HG02981 (cell line): ENCODE measurements around the gene SELENOS.

Experiments
- ATAC-seq: cut with Tn5 transposase; IDR thresholded peaks from one replicate; pipeline ENCODE4 v1.9.1; 2021; ENCODE audit warnings: mild to moderate bottlenecking, moderate library complexity; ENCODE audit not compliant: unreplicated experiment

SELENOS gene

DNA sequence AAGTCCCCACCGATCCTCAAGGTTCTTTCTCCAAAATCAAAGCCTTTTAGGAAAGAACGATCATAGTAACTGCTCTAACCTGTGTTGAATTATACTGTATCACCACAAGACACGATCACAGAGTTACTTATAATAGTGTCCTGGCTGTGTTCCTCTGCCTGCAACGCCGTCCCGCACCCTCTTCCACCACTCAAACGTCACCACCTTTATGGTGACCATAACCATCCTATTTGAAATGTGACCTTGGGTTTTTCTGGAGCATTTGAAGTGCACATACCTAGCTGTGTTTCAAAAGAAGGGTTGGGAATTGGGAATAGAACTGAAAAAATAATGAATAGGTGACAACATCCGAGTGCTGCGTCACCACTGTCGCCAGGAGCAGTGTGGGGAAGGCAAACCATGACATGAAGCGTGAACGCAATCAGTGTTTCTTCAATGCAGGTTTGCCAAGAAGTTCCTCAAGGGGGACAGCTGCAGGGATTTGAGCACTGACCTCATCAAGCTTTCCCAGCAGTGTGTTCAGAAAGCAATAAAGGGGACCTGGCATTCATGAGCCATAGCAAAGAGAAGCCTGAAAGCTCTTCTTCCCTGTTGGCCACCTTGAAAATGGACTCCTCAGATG is 769 bp upstream of the SELENOS start:
- ATAC-seq: no peak

DNA sequence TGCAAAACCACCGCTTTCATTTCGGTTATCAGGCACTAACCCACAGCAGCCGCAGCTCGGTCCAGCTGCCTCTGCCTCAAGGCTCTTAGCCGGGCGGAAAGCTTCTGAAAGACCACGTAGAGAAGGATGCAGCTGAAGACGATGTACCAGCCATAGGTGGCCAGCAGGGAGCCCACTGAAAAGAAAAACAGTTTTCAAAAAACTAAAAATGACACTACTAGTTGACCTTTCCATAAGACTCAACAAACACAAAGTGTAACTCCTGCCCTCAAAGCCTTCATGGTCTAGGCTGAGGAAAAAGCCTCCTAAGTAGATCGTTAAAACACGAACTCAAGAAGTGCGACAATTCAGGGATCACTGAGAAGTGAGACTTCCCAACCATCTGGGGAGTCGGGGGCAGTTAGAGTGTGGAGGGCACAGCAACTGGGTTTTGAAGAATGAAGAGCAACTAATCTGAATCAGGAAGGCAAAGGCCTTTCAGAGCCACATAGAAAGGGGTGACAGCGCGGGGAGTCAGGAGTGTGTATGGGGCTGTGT is 716 bp downstream of the SELENOS start:
- peak; percentile 38 for ATAC-seq

DNA sequence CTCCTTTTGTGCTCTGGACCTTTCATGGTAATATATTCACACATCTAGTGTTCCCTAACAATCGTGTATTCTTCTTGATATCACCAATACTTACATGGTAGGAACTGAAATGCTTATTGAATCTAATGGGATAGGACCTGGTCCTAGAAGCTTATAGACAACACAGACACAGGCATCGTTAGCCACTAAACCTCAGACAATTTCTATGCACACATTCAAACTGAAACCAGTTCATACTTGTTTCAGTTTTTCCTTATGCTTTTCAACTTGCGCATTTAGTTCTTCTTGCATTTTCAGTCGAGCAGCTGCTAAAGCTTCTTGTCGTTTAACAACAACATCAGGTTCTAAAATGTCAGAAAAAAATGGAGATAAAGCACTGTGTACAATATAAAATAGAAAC is 2.3 kb downstream of the SELENOS start:
- ATAC-seq: peak; percentile 21

DNA sequence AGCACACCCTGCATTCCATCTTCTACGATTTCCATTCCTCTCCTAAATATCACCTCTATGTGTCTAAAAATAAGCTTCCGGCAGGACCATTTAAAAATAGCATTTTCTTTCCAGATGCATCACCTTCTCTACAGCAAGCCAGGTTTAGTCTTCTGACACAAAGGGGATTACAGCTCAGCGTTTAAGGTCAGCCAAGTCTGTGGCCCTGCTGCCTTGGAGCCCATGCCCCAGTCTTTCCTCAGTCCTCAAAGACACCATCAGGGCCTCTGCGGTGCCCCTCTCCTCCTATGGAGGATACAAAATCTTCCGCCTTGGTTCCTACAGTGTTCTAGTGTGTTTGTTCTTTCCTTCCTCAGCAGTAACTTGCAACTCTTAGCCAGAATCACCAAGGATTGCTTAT is 3.8 kb downstream of the SELENOS start:
- no peak for ATAC-seq

DNA sequence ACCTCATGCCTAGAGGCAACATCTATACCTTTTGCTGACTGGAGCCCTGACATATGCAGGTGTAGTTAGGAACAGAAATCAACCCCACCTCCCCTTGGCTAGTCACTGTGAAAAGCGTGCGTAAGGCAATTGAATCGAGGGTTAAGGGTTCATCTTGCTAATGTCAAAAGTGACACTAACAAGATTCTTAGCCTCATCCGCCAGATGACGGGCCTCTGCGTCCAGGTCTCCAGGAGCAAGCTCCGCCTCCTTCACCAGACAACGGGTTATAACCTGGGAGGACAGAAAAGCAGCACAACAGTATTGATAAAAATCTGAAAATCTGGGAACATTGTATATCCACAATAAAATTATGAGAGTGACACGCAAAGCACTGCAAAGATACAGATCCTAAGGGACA is 4.7 kb downstream of the SELENOS start:
- no peak for ATAC-seq

DNA sequence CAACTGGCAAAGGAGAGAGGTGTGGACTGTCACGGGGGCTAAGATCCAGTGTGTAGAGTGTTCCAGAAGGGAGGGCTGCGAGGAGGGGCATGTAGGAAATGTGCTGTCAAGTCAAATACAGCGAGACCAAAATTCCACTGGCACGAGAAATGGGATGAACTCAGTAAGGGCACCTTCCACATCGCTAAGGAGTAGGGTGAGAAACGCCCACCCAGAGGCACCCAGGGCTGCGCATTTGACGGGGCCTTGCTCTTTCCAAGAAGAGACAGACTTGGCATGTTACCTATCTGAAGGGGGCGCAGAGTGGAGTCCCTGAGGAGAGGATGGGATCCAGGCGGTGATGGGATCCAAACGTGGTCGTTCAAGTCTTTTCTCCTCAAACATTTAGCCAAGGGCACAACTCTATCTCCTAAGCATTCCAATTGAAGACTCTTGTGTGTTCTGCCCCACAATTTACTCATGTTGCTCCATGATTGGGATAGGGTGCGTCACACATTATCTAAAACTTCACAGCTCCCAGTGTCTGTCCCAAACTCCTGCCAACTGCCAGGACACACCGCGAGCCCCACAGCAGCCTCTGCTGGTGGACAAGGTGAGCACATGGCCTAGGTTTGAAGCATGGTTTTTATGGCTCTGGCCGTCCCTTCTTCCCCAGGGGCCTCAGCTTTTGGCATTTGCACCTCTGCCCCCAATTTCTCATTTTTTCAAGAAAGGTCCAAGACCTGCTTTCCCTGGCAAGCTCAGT is 7.6 kb downstream of the SELENOS start:
- ATAC-seq: no peak

DNA sequence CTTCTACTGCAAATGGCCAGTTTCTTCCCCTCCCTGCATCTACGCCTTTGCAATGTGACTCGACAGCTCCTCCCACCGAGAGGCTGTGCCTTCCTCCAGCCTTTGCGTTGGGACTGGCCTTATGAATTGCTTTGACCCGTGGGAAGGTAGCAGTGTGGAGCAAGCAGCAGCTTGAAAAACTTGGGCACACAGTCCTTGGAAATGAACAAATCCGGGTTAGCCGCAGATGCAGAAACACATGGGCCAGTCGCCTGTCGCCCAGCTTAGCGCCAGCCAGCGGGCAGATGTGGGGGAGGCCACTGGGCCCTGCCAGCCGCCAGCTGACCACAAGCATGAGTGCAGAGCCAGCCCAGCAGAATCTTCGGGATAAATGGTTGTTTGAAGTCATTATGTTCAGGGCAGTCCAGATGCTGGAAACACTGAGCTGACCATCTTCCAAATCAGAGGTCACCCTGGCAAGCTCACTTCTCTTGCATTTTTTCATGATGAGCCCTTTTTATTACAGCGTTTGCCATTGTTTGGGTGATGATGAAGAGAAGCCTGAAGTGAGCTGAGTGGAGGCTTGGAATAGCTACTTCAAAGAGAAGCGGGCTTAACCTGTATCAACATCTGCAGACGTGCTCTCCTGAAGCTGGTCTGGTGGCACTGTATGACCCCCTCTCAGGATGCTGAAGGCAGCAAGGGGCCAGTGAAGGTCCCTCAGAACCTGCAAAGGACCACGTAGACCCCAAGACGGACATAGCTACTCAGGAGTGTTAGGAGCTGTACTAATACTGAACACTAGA is 9.8 kb downstream of the SELENOS start:
- no peak for ATAC-seq

DNA sequence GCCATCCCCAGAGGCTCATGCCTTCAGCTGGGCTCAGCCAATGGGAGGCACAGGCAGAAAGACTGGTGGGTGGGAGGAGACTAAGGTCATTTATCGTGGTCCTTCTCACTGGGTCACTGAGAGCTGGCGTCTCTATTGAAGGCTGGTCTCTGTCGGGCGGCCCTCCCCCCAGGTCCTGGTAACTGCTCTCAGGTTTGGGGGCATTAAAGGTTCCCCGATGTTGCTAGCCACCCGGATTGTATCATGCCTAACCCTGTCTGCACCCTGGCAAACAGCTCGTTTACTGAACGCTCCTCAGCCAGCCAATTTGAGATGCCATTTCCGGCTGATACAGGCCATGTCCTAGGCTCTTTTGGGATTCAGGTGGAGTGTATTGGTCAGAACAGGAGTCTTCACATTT is 10.5 kb downstream of the SELENOS start:
- ATAC-seq: no peak

DNA sequence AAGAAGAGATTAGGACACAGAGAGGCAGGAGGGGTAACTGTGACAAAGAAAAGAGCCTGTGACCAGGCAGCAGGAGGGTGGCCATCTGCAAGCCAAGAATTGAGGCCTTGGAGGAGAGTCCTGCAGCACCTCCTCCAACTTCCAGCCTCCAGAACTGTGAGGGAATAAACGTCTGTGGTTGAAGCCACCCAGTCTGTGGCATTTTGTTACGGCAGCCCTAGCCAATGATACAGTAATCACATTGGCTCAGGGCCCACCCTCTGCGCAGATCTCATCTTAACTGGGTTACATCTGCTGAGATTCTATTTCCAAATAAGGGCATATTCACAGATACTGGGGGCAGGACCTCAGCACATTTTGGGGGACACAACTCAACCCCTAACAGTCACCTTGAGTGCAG is 11.3 kb downstream of the SELENOS start:
- no peak for ATAC-seq

DNA sequence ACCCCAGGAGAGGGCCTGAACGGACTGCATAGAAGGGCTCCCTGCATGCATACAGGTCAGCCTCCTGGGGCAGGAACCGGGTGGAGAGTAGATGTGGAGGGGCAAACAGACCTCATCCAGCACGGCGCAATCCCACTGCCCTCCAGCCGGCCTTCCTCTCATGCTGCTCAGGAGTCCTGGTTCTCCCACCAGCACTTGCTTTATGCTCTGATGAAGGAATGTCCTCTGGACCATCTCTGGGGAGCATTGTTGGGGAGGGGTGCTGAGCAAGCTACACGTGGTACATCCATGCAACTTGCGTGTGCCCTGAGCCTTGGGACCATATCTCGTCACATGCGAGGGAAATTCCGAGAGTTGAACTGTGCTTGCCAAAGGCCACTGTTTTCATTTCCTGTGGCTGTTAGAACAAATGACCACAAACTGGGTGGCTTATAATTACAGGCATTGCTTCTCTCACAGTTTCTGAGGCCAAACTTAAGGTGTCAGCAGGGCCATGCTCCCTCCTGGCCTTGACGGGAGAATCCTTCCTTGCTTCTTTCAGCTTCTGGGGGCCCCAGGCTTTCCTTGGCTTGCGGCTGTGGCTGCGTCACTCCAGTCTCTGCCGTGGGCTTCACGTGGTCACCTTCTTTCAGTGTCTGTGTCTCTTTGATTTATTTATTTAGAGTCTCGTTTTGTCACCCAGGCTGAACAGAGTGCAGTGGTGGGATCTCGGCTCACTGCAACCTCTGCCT is 12.2 kb downstream of the SELENOS start:
- ATAC-seq: no peak

DNA sequence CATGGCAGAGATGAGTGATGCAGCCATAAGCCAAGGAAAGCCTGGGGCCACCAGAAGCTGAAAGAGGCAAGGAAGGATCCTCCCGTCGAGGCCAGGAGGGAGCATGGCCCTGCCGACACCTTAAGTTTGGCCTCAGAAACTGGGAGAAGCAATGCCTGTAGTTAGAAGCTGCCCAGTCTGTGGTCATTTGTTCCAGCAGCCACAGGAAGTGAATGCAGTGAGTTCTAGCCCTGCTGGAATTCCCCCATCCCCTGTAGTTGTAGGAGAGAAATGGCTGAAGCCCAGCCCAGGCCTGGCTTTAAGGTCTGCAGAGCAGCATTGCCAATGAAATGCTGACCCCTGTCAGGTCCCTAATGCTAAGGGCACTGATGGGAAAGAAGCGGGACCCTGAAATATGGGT is 13.3 kb downstream of the SELENOS start:
- no peak for ATAC-seq

DNA sequence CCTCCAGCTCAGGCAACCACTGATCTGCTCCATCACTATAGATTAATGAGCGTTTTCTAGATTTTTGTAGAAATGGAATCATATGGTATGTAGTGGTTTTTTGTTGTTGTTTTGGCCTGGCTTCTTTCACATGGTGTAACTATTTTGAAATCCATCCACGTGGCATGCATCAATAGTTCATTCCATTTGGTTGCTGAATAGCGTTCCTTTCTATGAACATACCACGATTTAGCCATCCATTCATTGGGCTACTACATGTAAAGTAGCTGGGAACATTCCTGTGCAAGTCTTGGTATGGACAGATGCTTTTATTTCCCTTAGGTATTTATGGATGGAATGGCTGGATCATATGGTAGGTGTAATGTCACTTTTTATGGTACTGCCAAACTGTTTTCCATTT is 14.7 kb downstream of the SELENOS start:
- no peak for ATAC-seq

DNA sequence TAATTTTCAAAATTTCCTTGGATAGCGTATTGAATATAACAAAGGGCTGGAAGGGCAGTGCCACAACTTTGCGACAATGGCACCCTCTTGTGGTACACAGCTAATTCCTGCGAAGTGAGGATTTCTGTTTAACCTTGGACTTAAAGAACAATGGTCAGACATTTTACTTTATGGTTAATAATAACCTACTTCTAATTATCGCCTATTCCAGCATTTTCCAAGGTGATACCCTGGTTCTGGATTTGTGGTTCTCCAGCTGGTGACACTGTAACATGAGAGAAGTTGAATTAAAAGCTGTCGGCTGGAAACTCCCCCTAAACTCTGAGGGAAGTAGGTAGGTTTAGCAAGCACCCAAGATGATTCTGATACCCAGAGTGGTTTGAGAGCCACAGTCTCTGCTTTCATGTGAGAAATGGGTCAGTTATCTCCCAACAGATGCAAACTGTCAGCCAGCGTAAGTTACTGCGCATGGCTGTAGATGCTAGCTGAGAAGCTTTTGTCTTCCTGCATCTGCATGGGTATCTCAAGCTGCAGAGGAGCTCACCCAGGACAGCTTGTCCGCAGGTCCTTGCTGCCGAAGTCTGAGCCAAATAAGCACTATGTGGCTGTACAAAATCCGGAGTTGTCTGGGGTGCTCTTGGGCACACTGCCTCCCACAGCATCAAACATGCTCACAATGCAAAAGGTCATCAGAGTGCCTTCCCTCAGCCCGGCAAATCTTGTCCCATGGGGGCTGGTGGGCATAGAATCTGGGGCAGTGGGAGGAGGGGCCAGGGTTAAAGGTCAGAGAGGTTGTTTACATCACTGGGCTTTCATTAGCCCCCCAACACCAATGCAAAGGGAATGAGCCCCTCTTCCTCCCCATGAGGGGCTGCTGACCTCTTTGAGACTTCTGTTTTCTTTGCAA is 18.8 kb downstream of the SELENOS start:
- ATAC-seq: no peak

DNA sequence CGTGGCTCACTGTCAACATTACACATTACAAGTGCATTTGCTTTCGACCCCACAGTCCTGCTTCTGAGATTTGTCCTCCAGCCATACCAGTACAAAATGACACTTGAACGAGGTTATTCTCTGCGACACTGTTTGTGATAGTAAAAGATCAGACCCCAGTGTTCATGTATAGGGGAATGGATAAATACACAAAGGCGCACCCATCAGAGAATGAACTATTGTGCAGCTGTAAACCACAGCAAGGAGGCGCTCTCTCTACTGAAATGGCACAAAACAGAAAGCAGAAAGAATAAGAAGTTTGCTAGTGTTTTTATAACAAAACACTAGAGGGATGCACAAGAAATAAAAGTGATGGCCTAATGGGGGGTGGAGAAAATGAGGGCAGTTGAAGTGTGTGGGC is 20.5 kb downstream of the SELENOS start:
- ATAC-seq: no peak

DNA sequence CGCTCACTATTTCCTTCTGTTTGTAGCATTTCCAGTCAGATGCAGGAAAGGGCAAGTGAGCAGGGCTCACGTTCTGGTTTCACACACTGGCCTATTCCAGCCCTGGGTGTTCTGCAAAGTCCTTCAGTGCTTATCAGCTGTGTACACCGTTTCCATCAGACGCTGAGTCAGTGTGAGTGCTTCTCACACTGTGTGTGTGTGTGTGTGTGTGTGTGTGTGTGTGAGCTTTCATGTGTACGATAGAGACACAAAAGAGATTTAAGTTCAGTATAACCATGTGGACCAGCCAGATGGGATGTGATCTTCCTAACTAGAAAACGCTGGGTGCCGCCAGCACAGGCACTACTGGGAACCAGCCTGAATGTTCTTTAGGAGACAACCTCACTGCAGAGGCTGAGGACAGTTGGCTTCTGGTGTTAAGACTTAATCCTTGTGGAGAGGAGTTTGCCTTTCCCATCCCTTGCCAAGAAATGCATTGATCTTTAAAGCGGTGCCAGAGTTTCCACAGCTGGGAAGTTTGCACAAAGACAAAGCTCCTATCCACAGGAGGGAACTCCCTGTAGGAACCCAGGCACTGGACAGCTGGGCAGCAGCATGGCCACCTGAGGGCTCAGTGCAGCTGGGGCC is 21.6 kb downstream of the SELENOS start:
- ATAC-seq: no peak

DNA sequence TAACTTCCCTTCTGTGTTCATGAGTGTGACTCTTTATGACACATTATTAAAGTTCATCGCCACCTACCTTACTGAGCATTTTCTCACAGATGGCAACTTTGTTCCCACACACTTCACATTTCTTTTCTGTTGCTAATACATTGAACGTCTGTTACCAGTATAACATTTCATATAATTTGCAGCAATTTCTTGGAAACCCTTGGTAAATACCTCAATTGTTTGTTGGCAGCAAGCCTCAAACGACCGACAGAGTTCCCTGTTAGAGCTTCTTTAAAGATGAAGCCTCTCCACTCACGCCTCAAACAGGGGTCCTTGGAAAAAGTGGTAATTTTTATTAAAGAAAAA is 22.3 kb downstream of the SELENOS start:
- ATAC-seq: no peak

DNA sequence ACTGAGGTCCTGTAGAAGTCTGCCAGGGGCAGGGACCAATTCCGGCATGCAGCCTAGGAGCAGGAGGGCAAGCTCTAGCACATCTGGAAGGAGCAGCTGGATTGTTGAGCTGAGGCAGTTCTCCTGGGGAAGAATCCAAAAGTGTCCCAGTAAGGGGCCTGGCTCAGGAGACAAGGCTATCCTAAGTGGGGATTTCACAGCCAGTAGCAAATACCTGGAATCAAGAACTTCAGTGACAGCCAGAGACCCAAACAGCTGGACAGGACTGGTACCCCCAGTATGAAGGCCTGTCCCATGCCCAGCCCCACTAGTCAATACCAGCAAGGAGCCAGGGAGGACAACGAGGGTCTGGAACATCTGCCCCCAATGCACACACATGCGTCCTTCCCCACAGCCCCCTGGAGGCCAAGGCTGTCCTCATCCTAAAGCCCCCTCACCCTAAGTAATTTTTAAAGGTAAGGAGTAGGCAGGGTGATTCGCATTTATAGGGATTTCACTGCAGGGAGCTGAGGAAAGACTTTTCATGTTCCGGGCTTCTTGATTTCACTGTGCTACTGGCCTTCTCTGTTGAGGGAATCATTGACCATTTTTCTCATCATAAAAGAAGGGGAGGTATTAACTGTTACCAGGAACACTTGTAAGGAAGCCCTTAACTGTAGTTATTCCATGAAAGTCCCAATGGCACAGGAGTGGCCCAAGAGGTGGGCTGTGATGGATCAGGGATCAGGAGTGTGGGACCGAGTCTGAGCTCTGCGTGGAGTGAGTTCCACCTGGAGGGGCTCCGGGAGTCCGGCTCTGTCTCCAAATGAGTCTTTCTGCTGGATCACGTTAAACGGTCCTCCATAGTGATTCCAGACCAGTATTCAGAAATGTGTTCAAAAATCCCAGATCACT is 22.9 kb downstream of the SELENOS start:
- no peak for ATAC-seq

DNA sequence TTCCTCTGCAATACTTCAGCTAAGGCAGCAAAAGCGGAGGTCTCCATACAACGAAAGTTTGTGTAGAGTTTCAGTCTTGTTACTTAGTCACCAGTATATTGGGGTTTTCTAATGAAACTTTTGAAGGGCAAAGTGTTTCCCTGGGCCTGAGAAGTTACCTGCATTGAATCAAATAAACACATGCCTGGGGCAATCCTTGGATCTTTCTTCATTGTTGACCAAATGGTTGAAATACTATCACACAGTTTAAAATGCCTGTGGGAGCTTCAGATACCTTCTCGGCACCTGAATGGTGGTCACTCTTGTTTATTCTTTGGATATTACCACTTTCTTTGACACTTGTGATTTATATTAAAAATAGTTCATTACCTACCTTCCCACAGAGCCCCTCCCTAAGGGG is 24.4 kb downstream of the SELENOS start:
- ATAC-seq: no peak
